GM19468 (cell line): ENCODE measurements around the gene HLX.

Experiments used
- ATAC-seq: cut with Tn5 transposase; IDR thresholded peaks from one replicate; pipeline ENCODE4 v1.9.1; 2021; ENCODE audit warnings: mild to moderate bottlenecking, moderate library complexity, moderate number of reproducible peaks; ENCODE audit not compliant: unreplicated experiment; ENCODE audit errors: extremely low read depth

HLX gene

DNA sequence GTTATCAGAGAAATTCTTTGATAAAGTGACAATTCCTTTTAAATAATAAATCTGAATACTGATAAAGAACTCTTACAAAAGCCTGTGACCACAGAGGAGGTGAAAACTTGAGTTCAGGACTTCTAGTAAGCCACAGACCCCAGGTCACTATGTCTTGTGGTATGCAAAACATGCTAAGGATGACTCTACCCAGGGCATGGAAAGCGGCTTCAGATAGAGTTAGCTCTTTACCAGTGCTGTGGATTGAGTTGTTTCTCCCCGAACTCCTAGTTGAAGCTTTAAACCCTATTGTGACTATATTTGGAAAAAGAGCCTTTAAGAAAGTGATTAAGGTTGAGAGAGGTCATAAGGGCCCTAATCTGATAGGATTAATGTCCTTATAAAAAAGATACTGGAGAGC lies 42.3 kb downstream of the HLX start:
- no peak for ATAC-seq

- ATAC-seq = no peak
Observed at GRCh38 chr1:220921971-220922635, 42.9 kb downstream of the HLX start.

DNA sequence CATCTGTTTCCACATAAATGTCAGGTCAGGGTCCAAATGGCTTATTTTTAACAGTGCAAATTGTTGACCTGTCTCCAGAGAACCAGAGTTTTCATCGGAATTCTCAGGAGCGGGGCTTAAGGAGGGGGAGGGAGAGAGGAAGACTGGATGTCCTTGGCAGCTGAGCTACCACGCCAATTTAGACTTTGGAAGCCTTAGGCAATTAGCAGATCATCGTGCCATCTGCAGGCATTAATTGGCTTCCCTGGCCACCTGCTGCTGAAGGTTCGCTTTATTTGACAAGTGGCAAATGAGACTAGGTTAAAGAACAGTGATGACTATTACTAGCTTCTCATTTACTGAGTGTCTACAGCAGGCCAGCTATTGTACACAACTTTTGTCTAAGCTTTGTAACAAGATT lies 43.7 kb downstream of the HLX start:
- ATAC-seq = no peak

GRCh38 chr1:220924331-220924970 lies 45.2 kb downstream of the HLX start:
- no peak for ATAC-seq

DNA sequence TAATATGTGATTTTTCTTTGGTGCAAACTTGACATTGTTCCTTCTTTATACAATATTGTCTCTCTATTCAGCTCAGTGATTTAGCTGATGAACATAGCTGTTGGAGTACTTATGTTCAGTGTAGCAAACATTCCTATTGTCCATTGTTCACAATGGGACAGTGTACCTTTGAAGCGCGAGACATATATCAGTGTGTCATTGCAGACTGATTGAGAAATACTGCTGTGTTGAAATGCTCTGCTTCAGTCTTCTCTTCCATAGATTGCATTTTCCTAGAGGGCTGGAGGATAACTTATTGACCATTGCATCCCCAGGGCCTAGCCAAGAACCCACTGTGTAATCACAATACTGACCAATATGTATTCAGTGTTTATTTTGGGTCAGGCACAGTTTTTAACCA lies 46.5 kb downstream of the HLX start:
- no peak for ATAC-seq

- no peak for ATAC-seq
Observed at GRCh38 chr1:220926146-220926545, 46.9 kb downstream of the HLX start.

DNA sequence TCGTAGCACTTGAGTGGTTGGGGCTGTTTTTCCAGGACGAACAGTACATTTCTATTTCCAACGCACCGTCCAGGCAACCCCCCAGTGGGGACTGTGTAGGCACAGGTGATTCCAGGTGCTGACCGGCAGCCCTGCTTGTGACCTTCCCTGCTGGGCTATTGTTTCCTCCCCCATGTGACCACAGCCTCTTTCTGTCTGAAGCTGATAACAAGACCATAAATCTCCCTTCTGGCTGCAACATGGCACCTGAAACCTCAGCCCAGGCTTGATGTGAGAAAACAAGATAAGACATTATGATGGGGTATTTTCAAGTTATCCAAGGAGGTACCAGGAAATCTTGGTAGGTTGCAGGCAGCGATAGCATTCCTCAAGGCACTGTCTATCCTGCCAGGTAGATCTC lies 48.2 kb downstream of the HLX start:
- ATAC-seq = no peak

DNA sequence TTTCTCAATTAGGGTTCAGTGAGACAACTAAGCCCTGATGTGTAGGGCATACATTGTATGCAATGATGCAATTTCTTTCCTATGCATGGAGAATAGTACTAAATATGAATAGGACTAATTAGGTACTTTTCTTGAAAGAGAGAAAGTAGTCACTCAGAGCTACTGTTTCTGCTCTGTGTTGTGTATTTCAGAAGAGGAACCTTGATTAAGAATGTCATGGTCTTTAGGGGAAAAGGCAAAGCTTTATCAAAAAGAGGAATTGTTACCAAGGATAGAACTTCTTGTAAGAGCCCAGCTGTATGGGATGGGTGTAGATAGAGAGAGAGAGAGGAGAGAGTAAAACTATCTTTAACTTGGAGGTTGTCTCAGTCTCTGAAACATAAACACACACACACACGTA lies 49.1 kb downstream of the HLX start:
- ATAC-seq = no peak

DNA sequence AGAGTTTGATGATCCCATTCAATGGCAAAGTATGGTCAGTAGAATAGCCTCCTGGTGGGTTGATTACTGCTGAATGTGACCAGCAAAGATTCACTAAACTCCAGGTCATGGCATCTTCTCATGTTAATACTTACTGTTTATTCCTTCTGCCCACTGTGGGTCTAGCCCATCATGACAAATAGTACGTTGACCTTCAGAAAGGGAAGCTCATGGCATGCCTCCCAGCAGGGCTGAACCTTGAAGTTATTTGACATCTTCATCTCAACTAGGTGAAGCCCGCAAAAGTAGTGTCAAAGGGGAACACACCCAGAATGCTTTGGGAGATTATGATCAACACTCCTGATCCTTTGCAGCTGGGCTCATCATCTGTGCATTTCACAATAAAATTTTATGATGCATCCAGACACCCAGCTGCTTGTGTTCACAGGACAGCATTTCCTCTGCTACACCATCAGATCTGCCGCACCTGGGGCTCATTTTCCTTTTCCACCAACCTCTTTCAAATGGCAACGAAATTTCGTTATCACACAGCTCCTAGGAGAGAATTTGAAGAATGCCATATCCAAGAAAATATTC lies 49.6 kb downstream of the HLX start:
- ATAC-seq = no peak

GRCh38 chr1:220929304-220929703 lies 50.1 kb downstream of the HLX start:
- ATAC-seq = no peak
